HG02973 (cell line): ENCODE measurements around the gene ALK.

ENCODE experiments used
- ATAC-seq: cut with Tn5 transposase; IDR thresholded peaks from one replicate; pipeline ENCODE4 v1.9.1; 2021; ENCODE audit warnings: moderate library complexity; ENCODE audit not compliant: unreplicated experiment

The ALK gene

GRCh38 chr2:29240601-29241000 is 680.8 kb downstream of the ALK start:
- ATAC-seq = no peak

- ATAC-seq = no peak
Observed at GRCh38 chr2:29239209-29239960, 682.0 kb downstream of the ALK start.

GRCh38 chr2:29238497-29238896 is 682.9 kb downstream of the ALK start:
- ATAC-seq = no peak

GRCh38 chr2:29236074-29236473 is 685.3 kb downstream of the ALK start:
- ATAC-seq = no peak

GRCh38 chr2:29235411-29235810 is 686.0 kb downstream of the ALK start:
- ATAC-seq = no peak

GRCh38 chr2:29233428-29233827 is 688.0 kb downstream of the ALK start:
- no peak for ATAC-seq

GRCh38 chr2:29232041-29232440 is 689.3 kb downstream of the ALK start:
- no peak for ATAC-seq

GRCh38 chr2:29229640-29230039 is 691.7 kb downstream of the ALK start:
- ATAC-seq = no peak

GRCh38 chr2:29228947-29229346 is 692.4 kb downstream of the ALK start:
- ATAC-seq = no peak

- no peak for ATAC-seq
Observed at GRCh38 chr2:29227935-29228675, 693.3 kb downstream of the ALK start.

- no peak for ATAC-seq
Observed at GRCh38 chr2:29226808-29227207, 694.6 kb downstream of the ALK start.

- no peak for ATAC-seq
Observed at GRCh38 chr2:29226375-29226774, 695.0 kb downstream of the ALK start.

- no peak for ATAC-seq
Observed at GRCh38 chr2:29225814-29226213, 695.6 kb downstream of the ALK start.

- ATAC-seq = no peak
Observed at GRCh38 chr2:29224693-29225551, 696.5 kb downstream of the ALK start.

GRCh38 chr2:29223851-29224692 is 697.3 kb downstream of the ALK start:
- no peak for ATAC-seq

GRCh38 chr2:29223257-29223656 is 698.1 kb downstream of the ALK start:
- no peak for ATAC-seq

GRCh38 chr2:29222381-29223179 is 698.8 kb downstream of the ALK start:
- ATAC-seq = no peak

- ATAC-seq = no peak
Observed at GRCh38 chr2:29220506-29221270, 700.7 kb downstream of the ALK start.

GRCh38 chr2:29219374-29219773 is 702.0 kb downstream of the ALK start:
- ATAC-seq = no peak
